Left kidney (tissue), 2 donors: ENCODE data around the gene PIGS. TPM values are rescaled to one million over a fixed set of nuclear protein-coding genes. Genes with fewer than 3 reads are reported as not detected.

Experiments
- DNase-seq: peaks from one replicate; pipeline ENCODE4 v3.0.0-alpha.2; 2013
- polyA plus RNA-seq: library from polyadenylated mRNA; unstranded; fragments of 120-200 nt; gene quantifications from one replicate; pipeline ENCODE4 v1.2.1, GENCODE V29; 2013; ENCODE audit not compliant: insufficient read length

The PIGS gene
- polyA plus RNA-seq, 1 donor: 101 TPM

DNA sequence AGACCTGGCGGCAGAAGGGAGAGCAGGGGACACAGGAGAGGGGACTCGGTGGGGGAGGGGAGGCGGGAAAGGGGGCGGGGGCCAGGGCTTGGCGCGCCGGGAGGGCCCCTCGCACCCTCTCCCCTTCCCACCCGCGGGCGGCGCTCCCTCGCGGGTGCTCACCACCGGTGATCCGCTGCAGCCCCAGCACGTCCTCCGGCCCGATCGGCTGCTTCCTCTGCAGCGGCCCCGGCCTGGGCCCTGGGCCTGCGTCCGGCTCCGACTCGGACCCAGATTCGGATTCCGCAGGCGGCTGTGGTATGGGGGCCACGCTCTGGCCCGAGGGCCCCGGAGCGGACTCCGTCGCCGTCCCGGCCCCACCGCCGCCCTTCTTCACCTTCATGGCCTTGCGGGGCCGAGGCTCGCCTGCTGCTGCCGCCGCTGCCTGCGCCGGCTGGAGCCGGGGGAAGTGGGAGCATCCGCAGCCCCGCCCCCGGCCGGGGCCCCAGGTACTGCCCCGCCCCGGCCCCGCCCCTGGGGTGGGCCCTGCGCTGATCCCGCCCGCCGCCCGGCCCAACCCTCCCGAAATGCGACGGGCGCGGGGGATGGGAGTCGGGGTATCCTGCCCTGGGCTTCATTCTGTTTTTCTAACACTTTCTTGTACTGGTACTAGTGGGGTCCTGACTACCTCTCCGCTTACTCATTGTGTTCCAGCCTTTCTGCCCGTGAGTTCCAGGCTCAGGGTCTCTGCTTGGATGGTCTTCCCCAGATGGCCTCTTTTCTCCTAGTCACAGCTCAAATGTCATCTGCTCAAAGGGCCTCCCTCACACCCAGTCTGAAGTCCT is 18.9 kb downstream of the PIGS start, which contains the start of gene UNC119:
Gene UNC119, minus strand, starts transcription at position 449 of the 824 bp plus-strand sequence. Its CDS starts 67 bp downstream, at position 382.
- peak; percentile 85 for DNase-seq

DNA sequence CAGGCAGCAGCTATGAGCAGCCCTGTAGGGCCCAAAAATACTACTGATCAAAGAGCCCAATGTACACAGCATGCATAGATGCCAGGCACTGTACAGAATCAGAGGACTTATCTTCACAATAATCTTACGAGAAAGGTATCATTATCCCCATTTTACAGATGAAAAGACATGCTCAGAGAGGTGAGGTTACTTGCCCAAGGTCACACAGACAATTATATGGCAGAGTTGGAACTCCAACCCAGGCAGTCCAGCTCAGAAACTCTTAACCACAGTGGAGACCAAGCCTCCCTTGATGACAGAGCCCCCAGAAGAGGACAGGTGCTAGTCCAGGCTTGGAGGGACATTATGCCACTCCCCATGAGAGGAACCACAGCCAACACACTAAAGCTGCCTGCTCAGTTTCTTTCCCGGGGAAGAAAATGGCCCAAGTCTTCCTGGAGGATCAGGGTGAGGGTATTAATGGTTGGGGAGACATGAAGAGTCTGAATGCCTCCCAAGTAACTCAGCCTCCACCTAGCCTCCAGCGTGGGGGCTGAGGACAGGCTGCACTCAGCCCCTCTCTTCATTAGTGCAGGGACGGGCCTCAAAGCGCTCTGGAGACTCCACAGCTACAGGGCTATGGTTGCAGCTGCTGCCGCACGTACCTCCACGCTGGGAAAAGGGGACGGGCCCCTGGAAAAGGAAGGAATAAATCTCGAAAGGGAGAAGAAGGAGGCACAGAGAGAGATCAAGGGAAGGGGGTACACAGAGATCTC is 19.7 kb downstream of the PIGS start:
- DNase-seq: no peak

DNA sequence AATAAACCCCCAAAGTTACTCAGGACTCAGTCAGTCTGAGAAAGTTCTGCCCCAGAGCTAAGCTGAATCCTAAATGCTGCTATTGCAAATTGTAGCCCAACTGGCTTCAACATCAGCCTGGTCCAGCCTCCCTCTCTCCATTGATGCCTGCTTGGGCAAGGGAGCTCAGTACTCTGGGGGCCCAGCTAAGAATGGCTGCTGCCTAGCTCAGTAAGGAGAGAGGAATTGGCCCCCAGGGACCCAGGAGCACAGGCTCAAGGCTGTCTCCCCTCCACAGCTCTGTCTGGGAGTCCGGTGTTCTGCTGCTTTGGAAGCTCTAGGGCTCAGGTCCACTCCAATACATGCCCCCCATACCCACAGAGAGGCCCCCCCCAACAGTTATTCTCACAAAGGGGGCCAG is 20.5 kb downstream of the PIGS start:
- DNase-seq: no peak

DNA sequence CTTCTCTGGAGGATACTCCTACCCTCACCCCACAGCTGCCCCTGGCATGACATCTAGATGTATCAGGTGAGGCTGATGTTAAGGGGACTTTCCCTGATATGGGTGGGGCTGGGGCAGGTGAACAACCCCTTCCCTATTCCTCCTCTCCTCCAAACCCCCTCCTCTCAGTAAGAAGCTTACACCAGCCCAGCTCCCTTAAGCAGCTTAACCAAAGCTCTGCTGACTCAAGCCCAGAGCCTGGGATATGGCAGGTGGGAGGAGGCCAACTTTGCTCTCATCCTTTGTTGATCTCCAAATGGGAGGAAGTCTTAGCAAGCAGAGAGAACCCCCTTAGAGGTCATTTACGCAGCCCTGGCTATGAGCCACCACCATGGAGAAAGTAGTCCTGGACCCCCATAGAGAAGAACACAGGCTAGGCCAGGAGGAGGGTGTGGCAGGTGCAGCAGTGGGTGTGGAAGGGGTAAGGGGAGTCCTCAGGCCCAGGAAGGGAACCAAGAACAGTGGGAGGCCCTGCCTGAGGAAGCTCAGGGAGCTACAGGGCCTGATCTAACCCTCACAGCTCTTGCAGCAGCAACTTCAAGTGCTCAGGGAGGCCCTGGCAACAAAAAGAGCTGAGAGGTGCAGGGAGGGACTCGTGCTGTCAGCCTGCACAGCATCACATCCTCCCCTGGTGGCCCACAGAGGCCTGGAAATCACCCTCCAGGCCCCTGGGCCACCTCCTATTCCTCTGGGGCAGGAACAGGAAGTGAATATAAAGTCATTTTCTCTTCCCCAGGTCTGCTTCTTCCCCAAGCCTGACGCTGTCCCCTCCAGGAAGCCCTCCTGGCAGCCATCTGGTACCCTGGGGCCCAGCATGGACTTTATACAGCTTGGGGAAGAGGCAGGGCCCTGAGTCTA is 21.8 kb downstream of the PIGS start:
- no peak for DNase-seq

DNA sequence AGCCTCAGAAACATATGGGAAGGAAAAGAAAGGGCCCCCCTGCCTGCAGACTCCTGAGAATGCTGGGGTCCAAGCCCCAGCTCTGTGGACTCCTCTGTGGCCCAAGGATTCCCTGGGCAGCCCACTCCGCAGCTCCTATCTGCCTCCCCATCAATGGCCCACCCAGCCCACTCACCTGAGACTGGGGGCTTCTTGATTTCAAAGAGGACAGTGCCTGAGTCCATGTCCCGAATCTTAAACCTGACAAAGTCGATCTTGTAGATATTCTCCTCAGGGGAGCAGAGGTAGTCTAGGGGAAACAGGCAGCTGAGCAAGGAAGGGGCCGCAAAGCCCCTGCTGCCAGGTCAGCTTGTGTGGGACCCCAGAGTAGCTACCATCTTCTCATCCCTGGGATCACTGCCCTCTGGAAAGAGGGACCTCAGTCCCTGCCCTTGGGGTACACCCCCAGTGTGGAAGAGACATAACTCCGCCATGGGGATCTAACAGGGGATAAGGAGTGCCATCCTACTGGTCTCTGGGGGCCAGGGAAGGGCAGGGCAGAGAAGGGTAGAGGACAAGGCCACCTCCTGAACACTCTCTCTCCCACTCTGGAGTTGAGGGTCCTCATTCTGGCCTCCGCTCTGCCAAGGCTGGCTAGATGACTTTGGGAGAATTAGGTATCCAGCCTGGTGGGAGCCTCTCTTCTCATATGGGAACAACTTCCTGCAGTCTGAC is 22.8 kb downstream of the PIGS start:
- no peak for DNase-seq

DNA sequence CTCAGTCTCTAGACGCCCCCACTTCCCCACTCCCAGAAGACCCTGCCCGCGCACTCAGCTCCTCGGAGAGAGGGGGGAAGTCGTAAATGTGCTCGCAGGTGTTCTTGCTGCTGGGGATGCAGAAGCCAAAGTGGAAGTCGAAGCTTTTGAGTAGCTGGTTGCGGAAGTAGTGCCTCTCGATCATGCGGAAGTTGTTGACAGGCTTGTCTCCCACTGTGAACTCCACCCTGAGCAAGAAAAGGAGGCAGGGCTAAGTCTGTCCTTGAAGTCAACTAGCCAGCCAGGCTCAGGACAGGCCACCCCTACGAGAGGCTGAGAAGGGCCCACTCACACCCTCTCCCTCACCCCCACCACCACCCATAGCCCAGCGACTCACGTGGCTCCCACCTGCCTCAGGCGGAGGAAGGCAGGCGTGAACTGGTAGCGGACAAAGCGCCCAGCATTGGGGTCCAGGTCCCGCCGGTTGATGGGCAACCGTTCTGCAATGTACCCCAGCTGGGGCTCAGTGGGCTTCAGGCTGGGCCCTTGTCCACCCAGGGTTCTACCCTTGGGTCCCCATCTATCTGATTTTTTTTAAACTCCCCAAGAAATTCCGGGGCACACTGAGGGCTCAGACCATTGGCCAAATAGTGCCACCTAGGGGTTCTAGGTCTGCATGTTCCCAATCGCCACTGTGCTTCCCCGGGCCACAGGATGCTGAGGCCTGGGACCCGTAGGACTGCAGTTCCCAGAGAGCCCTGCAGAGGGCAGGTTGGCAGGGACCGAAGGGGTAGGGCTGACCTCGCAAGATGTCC is 23.5 kb downstream of the PIGS start:
- DNase-seq: no peak

DNA sequence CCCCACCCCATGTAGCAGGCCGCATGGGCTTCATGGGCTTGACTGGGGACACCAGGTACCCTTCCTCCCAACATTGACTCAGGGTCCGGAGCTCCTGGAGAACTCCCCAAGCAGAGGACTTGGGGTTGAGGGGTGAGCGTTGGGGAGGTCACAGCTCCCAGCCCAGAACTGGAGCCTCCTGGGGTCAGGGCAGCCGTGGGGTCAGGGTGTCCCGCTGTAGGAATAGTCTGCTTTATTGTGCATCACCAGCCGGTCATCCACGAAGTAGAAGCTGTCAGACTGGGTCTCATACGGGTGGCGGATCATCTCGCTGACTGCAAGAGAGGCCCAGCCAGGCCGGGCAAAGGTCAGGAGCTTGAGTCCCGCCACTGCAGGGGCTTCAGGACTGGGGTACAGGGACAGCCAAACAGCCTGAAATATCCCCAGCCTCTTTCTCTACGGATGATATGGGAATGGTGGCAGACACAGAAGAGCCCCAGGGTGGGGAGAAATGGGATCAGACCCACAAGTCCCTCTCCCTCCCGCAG is 24.2 kb downstream of the PIGS start:
- no peak for DNase-seq

DNA sequence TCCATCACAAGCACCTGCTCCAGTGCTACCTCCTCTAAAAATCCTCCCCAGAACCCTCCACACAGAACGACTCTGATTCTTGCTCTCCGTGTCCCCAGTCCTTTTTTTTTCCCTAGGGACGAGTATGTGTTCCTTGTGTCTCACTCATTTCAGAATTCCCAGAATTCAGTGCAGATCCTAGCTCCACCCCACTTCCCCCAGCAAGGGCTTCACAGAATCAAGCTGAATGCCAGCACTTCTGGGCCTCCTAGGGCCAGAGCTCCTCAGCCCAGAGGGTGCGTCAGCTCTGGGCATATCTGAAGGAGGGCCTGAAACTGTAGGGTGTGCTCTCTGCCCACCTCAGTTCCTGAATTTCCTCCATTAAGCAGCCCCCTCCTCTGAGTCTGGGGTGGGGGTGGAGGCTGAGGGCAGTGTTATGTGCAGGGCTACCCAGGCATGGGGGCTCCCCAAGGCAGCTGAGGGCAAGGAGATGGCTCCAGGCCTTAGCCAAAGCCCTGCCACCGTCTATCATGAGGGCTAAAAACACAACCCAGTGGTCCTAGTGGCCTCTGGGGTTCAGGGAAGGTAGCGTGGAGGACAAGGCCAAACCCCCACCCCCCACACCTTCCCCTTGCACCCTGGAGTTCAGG is 25.4 kb downstream of the PIGS start:
- DNase-seq: no peak

DNA sequence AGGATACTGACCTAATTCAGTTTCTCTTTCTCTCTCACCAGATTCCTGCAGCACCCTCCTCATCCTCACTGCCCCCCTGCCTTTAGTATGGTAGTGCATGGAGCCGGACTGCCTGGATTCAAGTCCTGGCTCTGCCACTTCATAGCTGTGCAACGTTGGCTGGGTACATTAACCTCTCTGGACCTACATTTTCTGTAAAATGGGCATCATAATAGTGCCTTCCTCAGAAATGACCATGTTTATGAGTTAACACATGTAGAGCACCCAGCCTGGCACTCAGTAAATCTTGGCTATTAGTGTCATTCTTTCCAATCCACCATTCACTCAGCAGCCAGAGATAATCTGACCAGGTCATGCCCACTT is 26.2 kb downstream of the PIGS start:
- DNase-seq: no peak

DNA sequence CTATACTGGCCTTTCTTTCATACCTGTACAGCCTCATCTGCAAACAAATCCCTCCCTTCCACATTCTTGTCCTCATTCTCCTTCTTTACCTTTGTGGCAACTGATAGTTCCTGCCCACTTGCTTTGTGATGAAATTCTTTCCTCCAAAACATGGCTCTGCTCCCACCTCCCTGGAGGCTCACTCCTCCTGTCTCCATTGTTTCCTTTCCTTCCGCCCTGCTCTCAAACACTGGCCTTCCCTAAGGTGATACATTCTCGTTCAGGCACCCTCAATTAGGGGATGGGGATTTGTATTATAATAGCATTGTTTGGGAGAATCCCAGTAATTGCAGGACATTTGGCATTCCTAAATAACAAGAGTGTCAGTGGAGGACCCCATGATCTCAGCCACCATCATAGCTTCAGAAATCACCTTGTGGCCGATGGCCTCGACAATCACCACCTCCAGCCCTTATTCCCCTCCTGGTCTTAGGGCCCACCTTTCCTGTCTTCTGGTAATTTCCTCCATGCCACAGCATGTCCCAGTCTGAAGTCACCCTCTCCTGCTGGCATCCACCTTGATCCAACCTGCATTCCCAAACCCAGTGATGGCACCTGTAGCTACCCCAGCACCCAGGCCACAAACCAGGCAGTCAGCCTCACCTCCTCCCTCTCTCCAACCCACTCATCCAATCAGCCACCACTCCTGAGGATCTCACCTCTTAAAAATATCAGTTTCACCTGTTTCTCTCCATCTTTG is 26.8 kb downstream of the PIGS start:
- DNase-seq: no peak

DNA sequence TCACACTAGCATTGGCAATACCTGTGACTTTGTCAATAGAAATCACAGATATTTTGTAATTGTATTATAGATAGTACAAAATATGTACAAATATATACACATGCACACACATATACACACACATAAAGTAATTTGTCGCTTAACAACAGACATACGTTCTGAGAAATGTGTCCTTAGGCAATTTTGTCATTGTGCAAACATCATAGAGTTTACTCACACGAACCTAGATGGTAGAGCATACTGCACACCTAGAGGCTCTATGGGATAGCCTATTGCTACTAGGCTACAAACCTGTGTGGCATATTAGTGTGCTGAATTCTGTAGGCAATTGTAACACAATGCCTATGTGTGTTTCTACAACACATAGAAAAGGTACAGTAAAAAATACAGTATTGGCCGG is 29.9 kb downstream of the PIGS start:
- DNase-seq: no peak

DNA sequence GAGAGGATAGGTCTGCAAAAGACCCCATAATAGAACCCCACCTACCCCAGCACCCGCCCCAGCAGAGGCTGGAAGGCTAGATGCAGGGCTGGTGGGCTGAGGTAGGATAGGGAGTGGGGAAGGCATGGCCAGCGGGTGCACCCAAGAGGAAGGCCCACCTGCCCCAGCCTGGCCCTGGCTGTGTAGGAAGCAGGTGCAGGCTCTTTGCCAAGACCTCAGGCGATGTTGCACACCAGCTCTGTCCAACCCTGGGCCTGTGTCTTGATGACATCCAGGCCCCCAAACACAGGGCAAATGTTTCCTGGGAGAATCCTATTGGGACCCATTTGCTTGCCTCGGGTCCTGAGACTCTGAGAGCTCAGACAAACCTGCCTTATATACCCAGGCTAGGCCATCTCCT is 31.1 kb downstream of the PIGS start:
- DNase-seq: no peak

DNA sequence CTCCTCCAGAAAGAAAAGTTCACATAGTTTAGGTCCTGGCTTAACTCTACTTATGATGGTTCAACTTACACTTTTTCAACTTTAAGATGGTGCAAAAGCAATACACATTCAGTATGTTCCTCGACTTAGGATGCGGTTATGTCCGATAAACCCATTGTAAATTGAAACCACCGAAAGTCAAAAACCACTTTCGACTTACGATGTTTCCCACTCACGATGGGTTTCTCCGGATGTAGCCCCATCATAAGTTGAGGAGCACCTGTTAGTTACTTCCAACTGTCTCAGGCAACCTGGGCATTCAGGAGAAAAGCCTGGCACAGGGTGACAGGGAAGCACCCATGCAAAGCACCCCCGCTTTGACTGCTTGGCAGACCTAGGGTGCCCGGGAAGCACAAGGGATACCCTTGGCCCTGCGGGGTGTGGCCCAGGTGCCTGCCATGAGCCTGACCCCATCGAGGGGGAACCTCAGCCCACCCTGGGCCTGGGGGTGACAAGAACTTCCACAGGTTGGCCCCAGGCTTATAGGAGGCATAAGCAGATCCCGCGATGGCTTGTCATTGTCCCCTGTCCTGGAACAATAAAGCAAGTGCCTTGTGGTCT is 32.9 kb downstream of the PIGS start:
- DNase-seq: no peak

DNA sequence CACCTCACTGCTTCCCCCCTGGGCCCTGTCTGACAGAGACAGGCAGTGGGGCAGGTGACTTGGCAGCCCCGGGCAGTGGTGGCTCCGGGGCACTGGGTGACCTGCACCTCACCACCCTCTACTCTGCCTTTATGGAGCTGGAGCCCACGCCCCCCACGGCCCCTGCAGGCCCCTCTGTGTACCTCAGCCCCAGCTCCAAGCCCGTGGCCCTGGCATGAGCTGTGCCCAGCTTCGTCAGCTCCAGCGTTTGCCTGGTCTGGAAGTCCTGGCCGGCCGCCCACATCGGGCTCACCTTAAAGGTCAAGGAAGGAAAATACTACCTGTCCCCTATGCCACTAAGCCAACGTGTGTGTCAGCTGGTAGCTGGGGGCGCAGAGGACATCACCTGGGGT is 34.1 kb downstream of the PIGS start:
- no peak for DNase-seq

DNA sequence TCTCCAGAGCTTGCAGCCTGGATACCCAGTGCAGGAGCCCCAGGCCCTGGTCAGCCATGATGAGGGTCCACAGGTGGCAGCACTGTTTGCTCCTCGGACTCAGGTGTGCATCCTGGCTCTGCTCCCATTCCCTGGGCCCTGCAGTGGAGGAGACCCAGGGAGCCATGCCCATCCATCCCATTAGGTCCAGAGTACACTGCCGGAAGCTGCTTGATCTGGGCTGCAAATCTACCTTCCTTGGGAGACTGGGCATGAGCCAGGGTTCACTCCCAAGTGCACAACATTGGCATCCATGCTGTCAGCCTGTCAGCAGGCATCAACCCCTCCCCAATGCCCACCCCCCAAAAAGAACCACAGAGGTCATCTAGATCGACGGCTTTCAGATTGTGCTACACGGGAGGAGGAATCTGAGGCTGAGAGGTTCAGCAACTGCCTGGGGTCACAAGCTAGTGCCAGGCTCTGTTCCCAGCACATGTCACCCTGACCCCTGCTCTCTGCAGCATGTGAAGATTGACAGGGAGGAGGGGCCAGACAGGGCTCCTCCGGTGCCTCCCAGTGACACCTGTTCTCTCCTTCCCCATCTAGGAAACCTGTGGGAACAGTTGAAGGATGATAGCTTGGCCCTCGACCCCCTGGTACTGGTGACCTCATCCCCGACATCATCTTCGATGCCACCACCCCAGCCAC is 34.6 kb downstream of the PIGS start:
- DNase-seq: no peak

DNA sequence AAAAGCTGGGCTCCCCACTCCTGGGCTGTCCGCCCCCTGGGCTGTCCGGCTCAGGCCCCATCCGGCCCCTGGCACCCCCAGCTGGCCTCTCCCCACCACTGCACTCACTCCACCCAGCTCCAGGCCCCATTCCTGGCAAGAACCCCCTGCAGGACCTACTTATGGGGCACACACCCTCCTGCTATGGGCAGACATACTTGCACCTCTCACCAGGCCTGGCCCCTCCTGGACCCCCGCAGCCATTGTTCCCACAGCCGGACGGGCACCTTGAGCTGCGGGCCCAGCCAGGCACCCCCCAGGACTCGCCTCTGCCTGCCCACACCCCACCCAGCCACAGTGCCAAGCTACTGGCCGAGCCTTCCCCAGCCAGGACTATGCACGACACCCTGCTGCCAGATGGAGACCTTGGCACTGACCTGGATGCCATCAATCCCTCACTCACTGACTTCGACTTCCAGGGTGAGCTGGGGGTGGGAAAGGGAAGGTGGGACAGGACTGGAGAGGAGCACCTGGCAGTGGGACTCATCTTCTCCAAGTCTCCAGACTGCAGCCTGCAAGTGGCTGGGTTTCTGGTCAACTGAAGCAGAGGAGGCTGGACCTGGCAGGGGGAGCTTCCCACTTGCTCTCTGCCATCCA is 36.5 kb downstream of the PIGS start:
- DNase-seq: no peak

DNA sequence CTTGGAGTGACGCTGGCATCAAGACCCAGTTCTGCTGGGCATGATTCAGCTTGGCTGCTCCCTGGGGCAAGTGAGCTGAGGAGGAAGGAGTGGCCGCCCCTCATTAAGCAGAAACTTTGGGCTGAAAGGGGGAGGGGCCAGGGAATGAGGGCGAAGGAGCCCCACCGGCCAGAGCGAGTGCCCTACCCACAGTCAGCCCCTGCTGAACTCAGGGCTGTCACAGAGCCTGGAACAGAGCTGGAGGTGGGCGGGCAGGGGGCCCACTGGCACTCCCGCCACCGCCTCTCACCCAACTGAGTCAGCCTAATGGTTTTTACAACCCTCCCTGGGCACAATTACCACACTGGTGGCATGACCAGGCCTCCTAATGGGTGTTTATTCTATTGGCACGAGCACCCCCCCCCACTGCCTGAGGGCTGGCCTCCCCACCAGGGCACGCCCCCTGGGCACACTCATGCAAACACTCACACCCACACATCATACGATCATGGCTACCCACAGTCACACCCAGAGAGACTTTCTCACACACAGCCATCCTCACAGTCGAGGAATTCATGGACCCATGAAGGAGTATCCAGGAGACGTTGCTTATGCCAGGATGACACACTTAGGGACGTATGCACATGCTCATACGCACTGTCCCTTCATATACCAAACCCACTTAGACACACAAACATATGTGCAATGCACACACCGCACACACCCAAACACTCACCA is 38.1 kb downstream of the PIGS start:
- no peak for DNase-seq
